IMR-90 (cell line): ENCODE data around the gene ASH1L. TPM values are rescaled to one million over a fixed set of nuclear protein-coding genes. Genes with fewer than 3 reads are reported as not detected.
"Not testable (repeated sequence)": the region's sequence is repeated elsewhere in the genome, so short reads cannot be mapped to it uniquely, and the experiment has no call there.

ENCODE experiments used
- ATAC-seq: fragments of 200-7000 bp; cut with Tn5 transposase; 2 replicates; pipeline ENCODE4 v1.9.1; 2020; ENCODE audit warnings: low read depth, mild to moderate bottlenecking, moderate library complexity
- BruUV-seq: library from RNA; stranded (reverse); fragments of 400-500 nt; replicated peaks from 2 replicates; lab custom pipeline; 2021; lab: Mats Ljungman, UMichigan
- CTCF ChIA-PET: fragments of 300-600 bp; formaldehyde crosslinking; extraction: SDS; loops from one replicate; lab custom pipeline; 2021; ENCODE audit warnings: antibody characterized with exemption; lab: Yijun Ruan, JAX
- POLR2A ChIA-PET: fragments of 300-600 bp; sonication (Branson Sonifier 250); formaldehyde crosslinking; loops from one replicate; lab custom pipeline; 2022; ENCODE audit warnings: antibody characterized with exemption; ENCODE audit not compliant: unreplicated experiment; lab: Charles Lee
- DNase-seq: peaks from one replicate; pipeline ENCODE4 v3.0.0; 2013
- H2AFZ ChIP-seq: replicated peaks from 2 replicates; pipeline ENCODE3; 2013; ENCODE audit warnings: low read length, mild to moderate bottlenecking; ENCODE audit not compliant: poor library complexity
- H2AK5ac ChIP-seq: 2 replicates; pipeline ENCODE4 v1.6.1; 2013; ENCODE audit warnings: low read depth, low read length, inconsistent platforms
- H2AK9ac ChIP-seq: replicated peaks from 2 replicates; pipeline ENCODE3; 2013; ENCODE audit warnings: mild to moderate bottlenecking, low read depth, low read length, moderate library complexity; ENCODE audit not compliant: poor library complexity
- H2BK120ac ChIP-seq: 2 replicates; pipeline ENCODE4 v1.6.1; 2013; ENCODE audit warnings: low read depth, low read length, inconsistent platforms
- H2BK15ac ChIP-seq: 3 replicates; pipeline ENCODE4 v1.6.1; 2013; ENCODE audit warnings: low read depth, low read length, inconsistent platforms
- H2BK20ac ChIP-seq: 2 replicates; pipeline ENCODE4 v1.6.1; 2013; ENCODE audit warnings: low read depth, mild to moderate bottlenecking, inconsistent platforms, low read length, moderate library complexity
- H2BK5ac ChIP-seq: 2 replicates; pipeline ENCODE4 v1.6.1; 2013; ENCODE audit warnings: mild to moderate bottlenecking, low read depth, low read length, inconsistent platforms; ENCODE audit not compliant: poor library complexity, severe bottlenecking
- H3K14ac ChIP-seq: replicated peaks from 2 replicates; pipeline ENCODE4 v1.6.1; 2013; ENCODE audit warnings: low read depth, low read length, inconsistent platforms
- H3K18ac ChIP-seq: 2 replicates; pipeline ENCODE4 v1.6.1; 2013; ENCODE audit warnings: low read depth, low read length, control low read depth
- H3K23ac ChIP-seq: 2 replicates; pipeline ENCODE4 v1.6.1; 2013; ENCODE audit warnings: low read depth, low read length, inconsistent platforms
- H3K27ac ChIP-seq: 2 replicates; pipeline ENCODE4 v1.5.1; 2013; ENCODE audit warnings: mild to moderate bottlenecking, control low read depth, low read length; ENCODE audit not compliant: insufficient read depth
- H3K27me3 ChIP-seq: 2 replicates; pipeline ENCODE4 v1.6.1; 2013; ENCODE audit warnings: low read length; ENCODE audit not compliant: control insufficient read depth, insufficient read depth
- H3K36me3 ChIP-seq: 2 replicates; pipeline ENCODE4 v1.6.1; 2013; ENCODE audit warnings: low read length, mixed read lengths; ENCODE audit not compliant: control insufficient read depth, insufficient read depth
- H3K4ac ChIP-seq: 2 replicates; pipeline ENCODE4 v1.6.1; 2013; ENCODE audit warnings: low read depth, low read length, inconsistent platforms
- H3K4me1 ChIP-seq: 2 replicates; pipeline ENCODE4 v1.6.1; 2013; ENCODE audit warnings: low read length, mixed read lengths; ENCODE audit not compliant: control insufficient read depth, insufficient read depth
- H3K4me2 ChIP-seq: 2 replicates; pipeline ENCODE4 v1.6.1; 2013; ENCODE audit warnings: low read depth, mild to moderate bottlenecking, control low read depth, low read length, moderate library complexity
- H3K4me3 ChIP-seq: 2 replicates; pipeline ENCODE4 v1.5.1; 2013; ENCODE audit warnings: low read depth, mild to moderate bottlenecking, control low read depth, low read length, moderate library complexity; ENCODE audit not compliant: insufficient read depth
- H3K56ac ChIP-seq: 2 replicates; pipeline ENCODE4 v1.6.1; 2013; ENCODE audit warnings: low read length, inconsistent platforms; ENCODE audit not compliant: insufficient read depth; ENCODE audit errors: extremely low read depth
- H3K79me1 ChIP-seq, 2 experiments: 2 replicates each; pipeline ENCODE4 v1.6.1; 2013; ENCODE audit warnings: low read length in 2 of 2, inconsistent platforms in 1 of 2, low read depth in 1 of 2
- H3K9ac ChIP-seq: 2 replicates; pipeline ENCODE4 v1.6.1; 2013; ENCODE audit warnings: low read depth, low read length, control low read depth
- H3K9me1 ChIP-seq: 2 replicates; pipeline ENCODE4 v1.6.1; 2013; ENCODE audit warnings: low read length, inconsistent platforms; ENCODE audit not compliant: insufficient read depth
- H3K9me3 ChIP-seq: 2 replicates; pipeline ENCODE4 v1.6.1; 2013; ENCODE audit warnings: low read length; ENCODE audit not compliant: control insufficient read depth, insufficient read depth
- H4K20me1 ChIP-seq: 2 replicates; pipeline ENCODE4 v1.6.1; 2013; ENCODE audit warnings: low read length, inconsistent platforms; ENCODE audit not compliant: insufficient read depth
- H4K5ac ChIP-seq: 2 replicates; pipeline ENCODE4 v1.6.1; 2013; ENCODE audit warnings: mild to moderate bottlenecking, low read depth, low read length, control low read depth
- H4K8ac ChIP-seq, 2 experiments: 2 replicates each; pipeline ENCODE4 v1.6.1; 2013; ENCODE audit warnings: low read depth in 2 of 2, low read length in 2 of 2, control low read depth in 1 of 2, inconsistent platforms in 1 of 2
- H4K91ac ChIP-seq: 2 replicates; pipeline ENCODE4 v1.6.1; 2013; ENCODE audit warnings: low read depth, low read length, inconsistent platforms; ENCODE audit not compliant: insufficient read depth
- BHLHE40 ChIP-seq: fragments of 150-350 bp; IDR thresholded peaks from 2 replicates; pipeline ENCODE4 v1.6.1; 2016; ENCODE audit warnings: mild to moderate bottlenecking, low read depth, low read length
- MAFK ChIP-seq: IDR thresholded peaks from 2 replicates; pipeline ENCODE4 v1.6.1; 2012; ENCODE audit warnings: low read depth, low read length, improper control_type of control experiment
- RAD21 ChIP-seq: IDR thresholded peaks from 2 replicates; pipeline ENCODE4 v1.6.1; 2012; ENCODE audit warnings: low read length, improper control_type of control experiment
- SMC3 ChIP-seq: fragments of 150-350 bp; IDR thresholded peaks from 2 replicates; pipeline ENCODE4 v1.6.1; 2016; ENCODE audit warnings: low read depth, mild to moderate bottlenecking, antibody characterized with exemption, low read length, moderate library complexity
- WGBS, 2 experiments: methylation state at CpG; one replicate each; pipeline versions ENCODE4 v1.1.5 to v1.1.7; 2013; ENCODE audit warnings: missing lambda C conversion rate in 2 of 2; ENCODE audit not compliant: insufficient read length in 1 of 2; ENCODE audit errors: extremely low coverage in 2 of 2; 5-methylcytosine and 5-hydroxymethylcytosine counted together
- dilution Hi-C: fragments of 300-500 bp; cut with HindIII; formaldehyde crosslinking; loops from one replicate; pipeline ENCODE4 v1.14.3; 2018; ENCODE audit warnings: low sequenced_read_pairs; ENCODE audit not compliant: unreplicated experiment
- in situ Hi-C: fragments of 300-500 bp; cut with MboI; formaldehyde crosslinking; loops from 3 replicates; pipeline ENCODE4 v1.14.3; 2019; ENCODE audit warnings: low sequenced_read_pairs, inconsistent platforms, mixed read lengths
- intact Hi-C: fragments of 100-400 bp; cut with micrococcal nuclease; formaldehyde crosslinking; loops from 2 replicates; pipeline ENCODE4 v1.10.0; 2022
- polyA plus RNA-seq, 3 experiments: library from polyadenylated mRNA; depleted of rRNA; stranded (reverse); fragments of >200 nt; gene quantifications; 2 replicates each; pipeline ENCODE4 v1.2.3, GENCODE V29; 2012; ENCODE audit warnings: low replicate concordance in 1 of 3
- total RNA-seq: library from RNA; depleted of rRNA; stranded (reverse); fragments of >200 nt; gene quantifications from 2 replicates; pipeline ENCODE4 v1.2.3, GENCODE V29; 2012
- TF ChIP-seq, protein P1 (sequence below): conservative IDR thresholded peaks from 2 replicates; pipeline ENCODE4 v1.5.1; 2012; ENCODE audit warnings: mild to moderate bottlenecking, low read depth, low read length, improper control_type of control experiment

The ASH1L gene
- total and polyA plus RNA-seq, 2 of the 4 experiments (the other 2 are of a cell fraction), result 13.7 to 18.5 TPM

GRCh38 chr1:155591770-155592169, 29.2 kb upstream of the ASH1L start:
- no peaks in the 10 kb centered on the region for H3K4me1 ChIP-seq
- no peak overlapping the region for H4K5ac ChIP-seq
- H2BK20ac ChIP-seq, result no peak overlapping the region
- no peak overlapping the region for H4K91ac ChIP-seq
- H2AK5ac ChIP-seq, result no peak overlapping the region
- no peaks in the 10 kb centered on the region for H4K20me1 ChIP-seq
- no peak overlapping the region for H2AFZ ChIP-seq
- no peaks in the 10 kb centered on the region for H3K36me3 ChIP-seq
- H3K4ac ChIP-seq, result no peak overlapping the region
- no peaks in the 10 kb centered on the region for H3K9me1 ChIP-seq
- H4K8ac ChIP-seq, result no peak overlapping the region
- POLR2A ChIA-PET, result no interaction called here
- H2BK5ac ChIP-seq, result no peak overlapping the region
- H3K9me3 ChIP-seq, result no peaks in the 10 kb centered on the region
- no TSS peak for BruUV-seq
- no peaks in the 10 kb centered on the region for H3K27me3 ChIP-seq
- no peak overlapping the region for H2AK9ac ChIP-seq
- ATAC-seq, result peak; percentile 76
- H3K4me2 ChIP-seq, result no peak overlapping the region
- in situ Hi-C loops (no loop called here), intact Hi-C loops (loop anchor here (5.0 to 10.0 kb wide), 5 partner anchors 269 to 417 kb away; partner anchors contain the start of genes HCN3, KRTCAP2, MTX1 and RUSC1), dilution Hi-C loops (no loop called here)
- no peaks in the 10 kb centered on the region for H3K79me1 ChIP-seq
- 40% methylated on average over 1 of the region's 6 CpGs; no CpG with 5 or more reads in 1 of the 2 experiments for WGBS, 2 experiments
- H3K27ac ChIP-seq, result no peak overlapping the region
- CTCF ChIA-PET, result no interaction called here
- TF ChIP-seq MAFK (no peak), SMC3 (peak; percentile 57), RAD21 (peak; percentile 69), BHLHE40 (no peak)
- TF ChIP-seq, protein P1, sequence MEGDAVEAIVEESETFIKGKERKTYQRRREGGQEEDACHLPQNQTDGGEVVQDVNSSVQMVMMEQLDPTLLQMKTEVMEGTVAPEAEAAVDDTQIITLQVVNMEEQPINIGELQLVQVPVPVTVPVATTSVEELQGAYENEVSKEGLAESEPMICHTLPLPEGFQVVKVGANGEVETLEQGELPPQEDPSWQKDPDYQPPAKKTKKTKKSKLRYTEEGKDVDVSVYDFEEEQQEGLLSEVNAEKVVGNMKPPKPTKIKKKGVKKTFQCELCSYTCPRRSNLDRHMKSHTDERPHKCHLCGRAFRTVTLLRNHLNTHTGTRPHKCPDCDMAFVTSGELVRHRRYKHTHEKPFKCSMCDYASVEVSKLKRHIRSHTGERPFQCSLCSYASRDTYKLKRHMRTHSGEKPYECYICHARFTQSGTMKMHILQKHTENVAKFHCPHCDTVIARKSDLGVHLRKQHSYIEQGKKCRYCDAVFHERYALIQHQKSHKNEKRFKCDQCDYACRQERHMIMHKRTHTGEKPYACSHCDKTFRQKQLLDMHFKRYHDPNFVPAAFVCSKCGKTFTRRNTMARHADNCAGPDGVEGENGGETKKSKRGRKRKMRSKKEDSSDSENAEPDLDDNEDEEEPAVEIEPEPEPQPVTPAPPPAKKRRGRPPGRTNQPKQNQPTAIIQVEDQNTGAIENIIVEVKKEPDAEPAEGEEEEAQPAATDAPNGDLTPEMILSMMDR, result peak; percentile 60
- H3K18ac ChIP-seq, result no peak overlapping the region
- H2BK120ac ChIP-seq, result no peak overlapping the region
- H3K9ac ChIP-seq, result no peak overlapping the region
- no peak overlapping the region for H3K56ac ChIP-seq
- no peak overlapping the region for H3K23ac ChIP-seq
- DNase-seq, result peak; percentile 68
- H3K4me3 ChIP-seq, result no peak overlapping the region
- no peak overlapping the region for H2BK15ac ChIP-seq
- no peak overlapping the region for H3K14ac ChIP-seq

- WGBS, 2 experiments, result 96% methylated on average over 9 of the region's 20 CpGs; no CpG with 5 or more reads in 1 of the 2 experiments
- BruUV-seq, H2BK15ac ChIP-seq, H2AK5ac ChIP-seq, DNase-seq, H3K4me3 ChIP-seq, H4K91ac ChIP-seq, H3K14ac ChIP-seq, H3K27me3 ChIP-seq, H3K4ac ChIP-seq, CTCF ChIA-PET, H2BK20ac ChIP-seq, in situ Hi-C loops, H3K79me1 ChIP-seq, H4K20me1 ChIP-seq, H3K9me3 ChIP-seq, POLR2A ChIA-PET, H3K4me1 ChIP-seq, H3K27ac ChIP-seq, H3K36me3 ChIP-seq, H2BK120ac ChIP-seq, H3K9me1 ChIP-seq, H3K23ac ChIP-seq, ATAC-seq, H4K8ac ChIP-seq, dilution Hi-C loops, H3K18ac ChIP-seq, H2AFZ ChIP-seq, H2AK9ac ChIP-seq, H3K4me2 ChIP-seq, H2BK5ac ChIP-seq, H4K5ac ChIP-seq, H3K56ac ChIP-seq, H3K9ac ChIP-seq: not testable (repeated sequence)
- intact Hi-C loops, result loop anchor here (5.0 to 10.0 kb wide), 5 partner anchors 268 to 416 kb away; partner anchors contain the start of genes HCN3, KRTCAP2, MTX1 and RUSC1
Measured at GRCh38 chr1:155590516-155591247, 28.1 kb upstream of the ASH1L start.
